OCI-LY3 (cell line): ENCODE data around the gene NLE1.

Experiments used
- CTCF ChIP-seq: fragments of 200-600, 300-600 bp; sonication (generic); IDR thresholded peaks from 2 replicates; pipeline ENCODE4 v1.5.1; 2014; ENCODE audit warnings: antibody characterized with exemption, low read length, low read depth
- EZH2phosphoT487 ChIP-seq: fragments of 200-600 bp; shearing (Covaris generic); IDR thresholded peaks from 2 replicates; pipeline ENCODE4 v1.6.1; 2018; ENCODE audit warnings: antibody characterized with exemption, mixed run types, low read depth

- TF ChIP-seq CTCF (no peak), EZH2phosphoT487 (no peak)
Measured at GRCh38 chr17:35104844-35105450, 37.2 kb downstream of the NLE1 start.
